Astrocyte (in vitro differentiated cells and primary cell): ENCODE results near the gene SSBP3. TPM values are rescaled to one million over a fixed set of nuclear protein-coding genes. Genes with fewer than 3 reads are reported as not detected.

ENCODE experiments used
- DNase-seq: peaks from one replicate; pipeline ENCODE4 v3.0.0-alpha.2; 2010; ENCODE audit warnings: low read depth
- FAIRE-seq: peaks from 2 replicates; lab custom pipeline; 2011; peaks lifted over from hg19 to GRCh38; lab: Jason Lieb, UNC
- H2AFZ ChIP-seq: 2 replicates; pipeline ENCODE4 v1.6.0; 2012; ENCODE audit warnings: low read depth, low read length, inconsistent platforms
- H3K27ac ChIP-seq: 2 replicates; pipeline ENCODE4 v1.5.1; 2011; ENCODE audit warnings: low read depth, low read length, inconsistent platforms
- H3K27me3 ChIP-seq: 2 replicates; pipeline ENCODE4 v1.6.0; 2011; ENCODE audit warnings: low read length, inconsistent platforms; ENCODE audit not compliant: insufficient read depth
- H3K36me3 ChIP-seq: 2 replicates; pipeline ENCODE4 v1.5.1; 2011; ENCODE audit warnings: low read length, inconsistent platforms; ENCODE audit not compliant: insufficient read depth
- H3K4me1 ChIP-seq: 2 replicates; pipeline ENCODE4 v1.5.1; 2011; ENCODE audit warnings: low read length, inconsistent platforms; ENCODE audit not compliant: insufficient read depth
- H3K4me2 ChIP-seq: 2 replicates; pipeline ENCODE4 v1.6.0; 2012; ENCODE audit warnings: low read length, inconsistent platforms
- H3K4me3 ChIP-seq: 2 replicates; pipeline ENCODE4 v1.5.1; 2011; ENCODE audit warnings: low read depth, mild to moderate bottlenecking, low read length, inconsistent platforms; ENCODE audit not compliant: insufficient read depth
- H3K79me2 ChIP-seq: 2 replicates; pipeline ENCODE4 v1.6.0; 2012; ENCODE audit warnings: mild to moderate bottlenecking, low read length, inconsistent platforms; ENCODE audit not compliant: insufficient read depth
- H3K9ac ChIP-seq: 2 replicates; pipeline ENCODE4 v1.6.0; 2012; ENCODE audit warnings: mild to moderate bottlenecking, low read length, inconsistent platforms
- H3K9me3 ChIP-seq: 2 replicates; pipeline ENCODE4 v1.5.1; 2012; ENCODE audit warnings: low read depth, mild to moderate bottlenecking, low read length, inconsistent platforms; ENCODE audit not compliant: insufficient read depth
- H4K20me1 ChIP-seq: 2 replicates; pipeline ENCODE4 v1.6.0; 2012; ENCODE audit warnings: low read length, inconsistent platforms; ENCODE audit not compliant: insufficient read depth
- H3K27ac Mint-ChIP-seq: one replicate; pipeline ENCODE4 v1.8.0; 2021; ENCODE audit warnings: mild to moderate bottlenecking, mixed read lengths; ENCODE audit not compliant: unreplicated experiment
- H3K27me3 Mint-ChIP-seq: one replicate; pipeline ENCODE4 v1.8.0; 2021; ENCODE audit warnings: low read depth, mixed read lengths; ENCODE audit not compliant: unreplicated experiment
- H3K36me3 Mint-ChIP-seq: one replicate; pipeline ENCODE4 v1.8.0; 2021; ENCODE audit warnings: low read depth, mixed read lengths; ENCODE audit not compliant: unreplicated experiment
- H3K4me1 Mint-ChIP-seq: one replicate; pipeline ENCODE4 v1.8.0; 2021; ENCODE audit warnings: low read depth, mixed read lengths; ENCODE audit not compliant: unreplicated experiment
- H3K4me3 Mint-ChIP-seq: one replicate; pipeline ENCODE4 v1.8.0; 2021; ENCODE audit warnings: mild to moderate bottlenecking, moderate library complexity, mixed read lengths; ENCODE audit not compliant: unreplicated experiment
- H3K9me3 Mint-ChIP-seq: one replicate; pipeline ENCODE4 v1.8.0; 2021; ENCODE audit warnings: mild to moderate bottlenecking, mixed read lengths; ENCODE audit not compliant: unreplicated experiment
- CTCF ChIP-seq: IDR thresholded peaks from 2 replicates; pipeline ENCODE4 v1.5.1; 2011; ENCODE audit warnings: low read depth, mild to moderate bottlenecking, inconsistent platforms, low read length, moderate library complexity; ENCODE audit not compliant: insufficient read depth
- EZH2 ChIP-seq: IDR thresholded peaks from 2 replicates; pipeline ENCODE4 v1.6.1; 2012; ENCODE audit warnings: mild to moderate bottlenecking, low read length, inconsistent platforms; ENCODE audit not compliant: insufficient read depth
- total RNA-seq: library from RNA; stranded (reverse); gene quantifications from 2 replicates; pipeline ENCODE4 v1.2.1, GENCODE V29; 2021

SSBP3 gene
- total RNA-seq, 1 donor from 2014 or later = 89.8 TPM

DNA sequence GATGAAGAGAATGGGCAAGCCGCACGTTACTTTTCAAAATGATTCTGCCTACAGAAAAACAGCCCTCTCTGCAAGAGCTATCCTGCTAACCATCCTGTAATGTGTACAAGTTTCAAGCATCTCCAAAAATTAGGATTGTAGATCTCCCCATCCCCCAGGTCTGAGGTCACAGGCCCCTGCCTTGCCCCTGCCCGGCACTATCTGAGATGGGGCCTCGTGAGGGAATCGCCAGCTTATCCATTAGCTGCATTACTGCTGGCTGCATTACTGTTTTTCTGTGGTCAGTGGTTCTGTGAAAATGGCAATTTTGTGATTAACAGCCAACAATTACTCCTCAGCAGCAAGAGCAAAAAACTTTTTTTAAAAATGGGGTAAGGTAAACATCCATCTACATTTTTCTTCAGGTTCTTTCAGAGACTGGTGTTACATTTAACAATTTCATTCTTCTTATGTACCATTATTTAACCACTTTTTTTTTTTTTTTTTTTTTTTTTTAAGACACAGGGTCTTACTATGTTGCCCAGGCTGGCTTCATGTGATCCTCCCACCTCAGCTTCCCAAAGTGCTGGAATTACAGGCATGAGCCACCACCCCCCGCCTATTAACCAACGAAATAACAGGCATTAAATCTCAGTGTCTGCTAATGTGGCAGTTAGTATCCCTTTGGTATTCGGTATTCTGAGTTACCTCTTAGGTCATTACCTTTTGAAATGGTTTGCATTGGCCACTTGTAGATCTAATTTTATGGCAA is 122.4 kb downstream of the SSBP3 start:
- Histone ChIP-seq H2AFZ (no peak overlapping the region), H3K4me3 (no peak overlapping the region), H3K79me2 (peaks cover 12% of the 10 kb centered on the region), H3K4me1 (peaks cover 35% of the 10 kb centered on the region), H3K9me3 (no peaks in the 10 kb centered on the region), H3K27me3 (no peaks in the 10 kb centered on the region), H3K27ac (no peak overlapping the region), H3K4me2 (no peak overlapping the region), H3K9ac (no peak overlapping the region), H3K36me3 (peaks cover 4% of the 10 kb centered on the region), H4K20me1 (peaks cover 50% of the 10 kb centered on the region)
- Mint-ChIP-seq H3K27me3 (no peaks in the 10 kb centered on the region), H3K4me1 (peaks cover 66% of the 10 kb centered on the region), H3K4me3 (peak overlapping the region; percentile 27), H3K36me3 (peaks cover 19% of the 10 kb centered on the region), H3K27ac (peak overlapping the region; percentile 34), H3K9me3 (no peaks in the 10 kb centered on the region)
- DNase-seq = no peak
- no peak for FAIRE-seq
- TF ChIP-seq EZH2 = no peak
- TF ChIP-seq CTCF = no peak

- H3K79me2 ChIP-seq = peaks cover 12% of the 10 kb centered on the region
- Mint-ChIP-seq H3K27ac (peak overlapping the region; percentile 30), H3K9me3 (no peaks in the 10 kb centered on the region), H3K4me1 (peaks cover 66% of the 10 kb centered on the region), H3K36me3 (peaks cover 19% of the 10 kb centered on the region), H3K27me3 (no peaks in the 10 kb centered on the region), H3K4me3 (no peak overlapping the region)
- H3K9ac ChIP-seq = no peak overlapping the region
- no peak overlapping the region for H3K27ac ChIP-seq
- peaks cover 4% of the 10 kb centered on the region for H3K36me3 ChIP-seq
- H2AFZ ChIP-seq = no peak overlapping the region
- H3K4me2 ChIP-seq = no peak overlapping the region
- TF ChIP-seq CTCF (no peak), EZH2 (no peak)
- H3K9me3 ChIP-seq = no peaks in the 10 kb centered on the region
- DNase-seq (no peak), FAIRE-seq (no peak)
- H3K27me3 ChIP-seq = no peaks in the 10 kb centered on the region
- H3K4me3 ChIP-seq = no peak overlapping the region
- H3K4me1 ChIP-seq = peaks cover 30% of the 10 kb centered on the region
- H4K20me1 ChIP-seq = peaks cover 39% of the 10 kb centered on the region
These were observed 123.9 kb downstream of the SSBP3 start for GRCh38 chr1:54282101-54282847.
